ENCODE data around the gene OR4L1. TPM values are rescaled to one million over a fixed set of nuclear protein-coding genes. Genes with fewer than 3 reads are reported as not detected.

OR4L1 gene
- total and polyA plus RNA-seq, 2 experiments from 2014 or later, result not detected

Small RNA genes within 50 kb of the gene (small RNA-seq; reads per million reads assigned to genes)
- not detected for gene RNA5SP380

Other genes starting within 250 kb of the OR4L1 start
- gene OR4K2, start 184.9 kb upstream of the OR4L1 start, total RNA-seq, result not detected in 2 replicates
- not detected in 2 replicates for gene OR4K2, start 184.9 kb upstream of the OR4L1 start, polyA plus RNA-seq
- not detected in 2 replicates for gene OR4K5, start 139.4 kb upstream of the OR4L1 start, total RNA-seq
- gene OR4K5, start 139.4 kb upstream of the OR4L1 start, polyA plus RNA-seq, result not detected in 2 replicates
- gene OR4K1, start 129.1 kb upstream of the OR4L1 start, total RNA-seq, result not detected in 2 replicates
- gene OR4K1, start 129.1 kb upstream of the OR4L1 start, polyA plus RNA-seq, result not detected in 2 replicates
- not detected in 2 replicates for gene OR4K15, start 84.5 kb upstream of the OR4L1 start, total RNA-seq
- not detected in 2 replicates for gene OR4K15, start 84.5 kb upstream of the OR4L1 start, polyA plus RNA-seq
- not detected in 2 replicates for gene OR4Q2, start 57.9 kb upstream of the OR4L1 start, total RNA-seq
- not detected in 2 replicates for gene OR4Q2, start 57.9 kb upstream of the OR4L1 start, polyA plus RNA-seq
- not detected in 2 replicates for gene OR4K14, start 40.7 kb upstream of the OR4L1 start, total RNA-seq
- gene OR4K14, start 40.7 kb upstream of the OR4L1 start, polyA plus RNA-seq, result not detected in 2 replicates
- gene OR4K13, start 24.0 kb upstream of the OR4L1 start, total RNA-seq, result not detected in 2 replicates
- gene OR4K13, start 24.0 kb upstream of the OR4L1 start, polyA plus RNA-seq, result not detected in 2 replicates
- not detected in 2 replicates for gene OR4K17, start 50.7 kb downstream of the OR4L1 start, total RNA-seq
- gene OR4K17, start 50.7 kb downstream of the OR4L1 start, polyA plus RNA-seq, result not detected in 2 replicates
- gene OR4N5, start 78.8 kb downstream of the OR4L1 start, total RNA-seq, result not detected in 2 replicates
- gene OR4N5, start 78.8 kb downstream of the OR4L1 start, polyA plus RNA-seq, result not detected in 2 replicates
- gene OR11G2, start 130.9 kb downstream of the OR4L1 start, total RNA-seq, result not detected in 2 replicates
- gene OR11G2, start 130.9 kb downstream of the OR4L1 start, polyA plus RNA-seq, result not detected in 2 replicates
- not detected in 2 replicates for gene OR11H6, start 163.7 kb downstream of the OR4L1 start, total RNA-seq
- not detected in 2 replicates for gene OR11H6, start 163.7 kb downstream of the OR4L1 start, polyA plus RNA-seq
- not detected in 2 replicates for gene OR11H7, start 168.9 kb downstream of the OR4L1 start, total RNA-seq
- gene OR11H7, start 168.9 kb downstream of the OR4L1 start, polyA plus RNA-seq, result not detected in 2 replicates
- gene OR11H4, start 179.2 kb downstream of the OR4L1 start, total RNA-seq, result not detected in 2 replicates
- gene OR11H4, start 179.2 kb downstream of the OR4L1 start, polyA plus RNA-seq, result not detected in 2 replicates
- 10.8 and 11.2 TPM in 2 replicates for gene TTC5, start 245.9 kb downstream of the OR4L1 start, total RNA-seq
- gene TTC5, start 245.9 kb downstream of the OR4L1 start, polyA plus RNA-seq, result 13.0 and 17.4 TPM in 2 replicates

All from hepatocyte (in vitro differentiated cells).